Kidney (tissue), 14 donors: ENCODE results near the gene PICALM. TPM values are rescaled to one million over a fixed set of nuclear protein-coding genes. Genes with fewer than 3 reads are reported as not detected.

Experiments
- DNase-seq, 5 donors: peaks; one replicate each; pipeline ENCODE4 v3.0.0-alpha.2; 2013 to 2020
- FAIRE-seq: peaks from 2 replicates; lab custom pipeline; 2012; peaks lifted over from hg19 to GRCh38; lab: Jason Lieb, UNC
- H3K27ac ChIP-seq, 2 donors: one replicate each; pipeline ENCODE4 v1.7.0; 2013; ENCODE audit warnings: low read depth in 2 of 2, low read length in 2 of 2, inconsistent platforms in 1 of 2
- H3K27me3 ChIP-seq: one replicate; pipeline ENCODE4 v1.7.1; 2013; ENCODE audit warnings: low read length, inconsistent platforms; ENCODE audit not compliant: control insufficient read depth, insufficient read depth
- H3K36me3 ChIP-seq, 3 donors: one replicate each; pipeline versions ENCODE4 v1.7.0 to v1.7.1; 2013; ENCODE audit warnings: low read length in 3 of 3, control low read depth in 1 of 3, inconsistent platforms in 1 of 3; ENCODE audit not compliant: insufficient read depth in 3 of 3, control insufficient read depth in 2 of 3
- H3K4me1 ChIP-seq, 3 donors: one replicate each; pipeline versions ENCODE4 v1.7.0 to v1.7.1; 2013; ENCODE audit warnings: low read length in 3 of 3, inconsistent platforms in 1 of 3, low read depth in 1 of 3; ENCODE audit not compliant: control insufficient read depth in 2 of 3, insufficient read depth in 2 of 3
- H3K4me3 ChIP-seq, 3 donors: one replicate each; pipeline versions ENCODE4 v1.7.0 to v1.8.1; 2013; ENCODE audit warnings: low read length in 3 of 3, control low read depth in 1 of 3, inconsistent platforms in 1 of 3
- H3K9ac ChIP-seq, 3 donors: one replicate each; pipeline versions ENCODE4 v1.7.0 to v1.7.1; 2013; ENCODE audit warnings: low read length in 3 of 3, control low read depth in 1 of 3, inconsistent platforms in 1 of 3
- H3K9me3 ChIP-seq, 3 donors: one replicate each; pipeline versions ENCODE4 v1.7.0 to v1.7.1; 2013; ENCODE audit warnings: low read length in 3 of 3, control low read depth in 1 of 3, inconsistent platforms in 1 of 3; ENCODE audit not compliant: control insufficient read depth in 2 of 3, insufficient read depth in 1 of 3
- CTCF ChIP-seq: IDR thresholded peaks from 3 replicates; pipeline ENCODE4 v1.5.1; 2012; ENCODE audit warnings: mild to moderate bottlenecking, moderate library complexity, borderline replicate concordance; ENCODE audit not compliant: insufficient read depth; ENCODE audit errors: extremely low read depth
- intact Hi-C: fragments of 100-400 bp; cut with DNase I; formaldehyde crosslinking; loops from one replicate; pipeline ENCODE4 v1.11.1; 2022
- polyA plus RNA-seq: library from polyadenylated mRNA; stranded (reverse); fragments of 350-450 nt; fragmentation: Illumina TruSeq; extraction: RNeasy Lipid Tissue Mini Kit (QIAGEN cat#74804); gene quantifications from one replicate; pipeline ENCODE4 v1.2.3, GENCODE V29; 2014; ENCODE audit warnings: low read depth, low replicate concordance; ENCODE audit not compliant: insufficient read depth
- total RNA-seq: library from RNA; stranded (reverse); fragmentation: NEBNext Ultra II Directional; extraction: Animal tissue kit (Norgen Biotek cat#: 25700); gene quantifications from one replicate; pipeline ENCODE4 v1.2.1, GENCODE V29; 2021
- donor health status: control.
- donor health status: control.
- donor health status: control.
- donor health status: control.
- donor health status: control.
- donor health status: DM: yes; HTN: yes; CAD: no.
- donor health status: Normal renal cell carcinoma (clear cell type).

The PICALM gene
- total and polyA plus RNA-seq, 2 donors from 2014 or later = 118 to 244 TPM

DNA sequence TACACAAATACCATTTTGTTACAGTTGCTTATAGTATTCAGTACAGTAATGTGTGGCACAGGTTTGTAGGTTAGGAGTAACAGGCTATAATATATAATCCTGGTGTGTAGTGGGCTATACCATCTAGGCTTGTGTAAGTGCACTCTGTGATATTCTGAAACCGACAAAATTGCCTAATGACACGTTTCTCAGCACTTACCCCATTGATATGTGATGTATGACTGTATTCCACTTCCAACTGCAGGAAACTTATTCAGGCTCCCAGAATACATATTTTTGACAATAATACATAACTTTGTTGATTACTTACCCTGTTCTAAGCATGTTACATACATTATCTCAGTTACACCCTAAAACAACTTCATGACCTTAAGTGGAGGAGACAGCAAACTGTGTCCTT is 5.1 kb upstream of the PICALM start:
- TF ChIP-seq CTCF = no peak
- Histone ChIP-seq H3K27ac (no peak overlapping the region), H3K9me3 (no peaks in the 10 kb centered on the region), H3K9ac (no peak overlapping the region), H3K4me1 (peaks cover 6 to 12% (median 7%) of the 10 kb centered on the region in 3 donors), H3K4me3 (no peak overlapping the region), H3K36me3 (no peaks in the 10 kb centered on the region), H3K27me3 (no peaks in the 10 kb centered on the region)
- intact Hi-C loops = no loop called here
- no peak for FAIRE-seq
- DNase-seq = no peak

DNA sequence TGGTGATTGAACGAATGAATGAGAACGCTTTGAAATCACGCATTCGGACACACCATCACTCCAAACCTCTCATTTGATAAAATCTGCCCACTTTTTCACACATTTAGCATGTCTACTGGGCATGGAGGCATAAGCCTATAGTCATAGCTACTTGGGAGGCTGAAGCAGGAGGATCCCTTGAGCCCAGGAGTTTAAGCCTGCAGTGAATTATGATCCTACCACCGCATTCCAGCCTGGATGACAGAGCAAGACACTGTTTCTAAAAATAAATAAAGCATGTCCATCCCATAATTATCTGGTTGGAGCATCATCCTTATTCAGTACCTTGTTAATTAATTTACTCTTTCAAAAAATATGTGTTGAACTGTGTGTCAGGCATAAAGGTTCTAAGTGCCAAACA is 3.3 kb upstream of the PICALM start:
- FAIRE-seq = no peak
- H3K4me3 ChIP-seq = no peak overlapping the region

DNA sequence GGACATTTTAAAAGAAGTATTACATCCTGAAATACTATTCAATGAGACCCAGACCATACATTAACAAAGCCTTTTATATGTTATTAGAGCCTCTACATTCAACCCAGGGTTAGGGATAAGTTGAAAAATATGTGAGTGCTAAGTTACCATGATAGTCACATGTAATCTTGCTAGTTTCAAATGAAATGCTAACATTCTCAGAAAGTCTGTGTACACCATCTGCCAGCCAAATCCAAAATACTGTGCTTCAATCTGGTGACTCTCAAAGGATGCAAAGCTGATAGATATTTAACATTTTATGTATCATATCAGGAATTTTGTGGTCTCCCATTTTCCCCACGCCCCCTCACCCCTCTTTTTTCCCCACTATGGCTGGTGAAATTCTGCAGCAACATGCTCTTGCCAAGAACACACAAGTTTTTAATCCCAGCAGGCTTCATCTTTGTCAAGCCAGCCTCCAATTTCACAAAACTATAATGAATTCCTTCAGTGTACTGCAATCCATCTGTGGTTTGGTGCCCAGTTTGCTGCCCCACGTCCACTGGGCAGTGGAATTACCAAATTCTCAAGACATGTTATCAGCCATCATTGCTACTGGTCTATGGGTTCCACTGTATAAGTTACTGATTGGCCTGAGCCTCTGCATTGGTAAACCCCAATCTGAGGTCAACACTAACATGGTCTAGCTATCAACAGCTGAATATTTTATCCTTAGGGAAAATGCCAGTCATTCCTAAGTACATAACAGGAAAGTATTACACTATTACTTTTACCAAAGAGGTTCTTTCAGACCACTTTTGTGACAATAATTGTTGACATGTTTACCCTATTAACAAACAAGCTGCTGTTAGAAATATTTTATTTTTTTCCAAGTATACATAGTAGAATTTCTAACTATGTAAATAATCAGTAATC is 1.5 kb upstream of the PICALM start:
- Histone ChIP-seq H3K4me3 (peak overlapping the region in 1 of 3 donors; percentile 63), H3K4me1 (peaks cover 6 to 12% (median 7%) of the 10 kb centered on the region in 3 donors), H3K27me3 (no peaks in the 10 kb centered on the region), H3K36me3 (no peaks in the 10 kb centered on the region), H3K9ac (no peak overlapping the region), H3K27ac (peak overlapping the region; percentile 97 to 99), H3K9me3 (no peaks in the 10 kb centered on the region)
- TF ChIP-seq CTCF = no peak
- DNase-seq = no peak
- FAIRE-seq = no peak
- intact Hi-C loops = no loop called here

More for the DNA sequence above, 3.3 kb upstream of the PICALM start:
- Histone ChIP-seq H3K9me3 (no peaks in the 10 kb centered on the region), H3K36me3 (no peaks in the 10 kb centered on the region), H3K27me3 (no peaks in the 10 kb centered on the region), H3K27ac (no peak overlapping the region), H3K9ac (no peak overlapping the region), H3K4me1 (peaks cover 6 to 12% (median 7%) of the 10 kb centered on the region in 3 donors)
- DNase-seq = no peak
- no peak for TF ChIP-seq CTCF
- intact Hi-C loops = no loop called here
